Motor neuron (in vitro differentiated cells): ENCODE measurements around the gene XRCC4. TPM values are rescaled to one million over a fixed set of nuclear protein-coding genes. Genes with fewer than 3 reads are reported as not detected.

Experiments
- ATAC-seq, 8 experiments: fragments of 200-7000 bp; cut with Tn5 transposase; replicated peaks in 6 of 8; 2 replicates each; pipeline ENCODE4 v1.8.0; 2021; ENCODE audit warnings: mild to moderate bottlenecking in 8 of 8, moderate library complexity in 8 of 8
- H3K27ac ChIP-seq, 2 donors: fragments of 250-450 bp; sonication (Bioruptor Pico); 2 replicates each; pipeline ENCODE4 v1.9.0; 2021; ENCODE audit warnings: antibody characterized with exemption in 2 of 2, mild to moderate bottlenecking in 2 of 2, moderate library complexity in 1 of 2
- H3K4me1 ChIP-seq, 2 donors: fragments of 250-450 bp; sonication (Bioruptor Pico); replicated peaks in 1 of 2; 2 replicates each; pipeline ENCODE4 v1.6.1; 2021; ENCODE audit warnings: antibody characterized with exemption in 2 of 2, mild to moderate bottlenecking in 2 of 2, moderate library complexity in 1 of 2
- H3K4me3 ChIP-seq, 5 donors: fragments of 250-450 bp; sonication (Bioruptor Pico); 2 replicates each; pipeline ENCODE4 v1.9.0; 2021; ENCODE audit warnings: antibody characterized with exemption in 5 of 5, mild to moderate bottlenecking in 5 of 5, moderate library complexity in 4 of 5
- WGBS, 10 experiments: fragments of 450-650 bp; shearing (Covaris generic); methylation state at CpG; one replicate each; pipeline ENCODE4 v1.0.0; 2022; 5-methylcytosine and 5-hydroxymethylcytosine counted together
- in situ Hi-C, 9 experiments: fragments of 400-800 bp; cut with MboI; loops; one replicate each; pipeline ENCODE4 v1.15.0; 2021; ENCODE audit warnings: low sequenced_read_pairs in 9 of 9, low pct_unique_long_range_greater_than_20kb in 2 of 9; ENCODE audit not compliant: unreplicated experiment in 9 of 9
- total RNA-seq, 8 experiments: library from RNA; unstranded; fragments of 300-600 nt; gene quantifications; 2 replicates each; pipeline versions ENCODE4 v1.2.3 to v1.2.4, GENCODE V29; 2022

The XRCC4 gene
- total RNA-seq, result 10 to 100 TPM in 5 of 8 experiments, 1 to 10 TPM in 3; 8.4 to 16.8 (median 11.8) TPM

- H3K4me1 ChIP-seq, result peaks cover 0 to 16% of the 10 kb centered on the region in 2 donors
- peak within 1 kb of the TSS; percentile 69 to 99 (median 86) for H3K4me3 ChIP-seq
- in situ Hi-C loops, result no loop called here
- ATAC-seq, result peak; percentile 98 to 99 (median 99)
- 0 to 1% (median 0%) methylated on average over 8 to 28 of the region's 44 CpGs; no CpG with 5 or more reads in 2 of the 10 experiments for WGBS, 10 experiments
- peak within 1 kb of the TSS; percentile 93 to 99 for H3K27ac ChIP-seq
These were observed at the start of gene XRCC4, which contains the start of gene TMEM167A for GRCh38 chr5:83076742-83077661. TSS of gene XRCC4 (plus strand) at chr5:83077547. CDS start at chr5:83104920, 27,373 bp downstream. TSS of gene TMEM167A (minus strand) at chr5:83077394. CDS start at chr5:83077323, 71 bp downstream.

GRCh38 chr5:83029912-83030311 lies 47.4 kb upstream of the XRCC4 start:
- WGBS, 10 experiments, result 67 to 100% (median 90%) methylated on average over 1 to 2 of the region's 2 CpGs; no CpG with 5 or more reads in 6 of the 10 experiments
- Histone ChIP-seq H3K4me1 (peaks cover 0 to 2% of the 10 kb centered on the region in 2 donors), H3K4me3 (no peak overlapping the region), H3K27ac (no peak overlapping the region)
- peak in 2 of 8 experiments; percentile 51 to 54 for ATAC-seq
- in situ Hi-C loops, result no loop called here

- peak in 2 of 8 experiments; percentile 51 to 64 for ATAC-seq
- no peak overlapping the region for H3K4me3 ChIP-seq
- H3K27ac ChIP-seq, result no peak overlapping the region
- in situ Hi-C loops, result no loop called here
- WGBS, 10 experiments, result 83 to 100% (median 90%) methylated on average over 1 of the region's 1 CpG; no CpG with 5 or more reads in 3 of the 10 experiments
- H3K4me1 ChIP-seq, result peaks cover 1 to 12% of the 10 kb centered on the region in 2 donors
These were observed 46.0 kb upstream of the XRCC4 start for GRCh38 chr5:83031381-83031780.

GRCh38 chr5:83034036-83034435 lies 43.3 kb upstream of the XRCC4 start:
- no peak overlapping the region for H3K4me3 ChIP-seq
- in situ Hi-C loops, result no loop called here

GRCh38 chr5:83034528-83035207 lies 42.7 kb upstream of the XRCC4 start:
- ATAC-seq, result no peak
- H3K4me1 ChIP-seq, result peaks cover 14 to 21% of the 10 kb centered on the region in 2 donors
- H3K4me3 ChIP-seq, result no peak overlapping the region
- in situ Hi-C loops, result no loop called here
- whole genome bisulfite sequencing, 10 experiments, result 67 to 100% (median 95%) methylated on average over 1 to 4 of the region's 4 CpGs
- H3K27ac ChIP-seq, result no peak overlapping the region

More at GRCh38 chr5:83034036-83034435, 43.3 kb upstream of the XRCC4 start:
- peak in 1 of 8 experiments; percentile 45 for ATAC-seq
- Histone ChIP-seq H3K27ac (no peak overlapping the region), H3K4me1 (peaks cover 14 to 21% of the 10 kb centered on the region in 2 donors)
- 14 to 100% (median 75%) methylated on average over 1 to 3 of the region's 3 CpGs for WGBS, 10 experiments

- Histone ChIP-seq H3K27ac (no peak overlapping the region), H3K4me3 (no peak overlapping the region), H3K4me1 (peaks cover 14 to 21% of the 10 kb centered on the region in 2 donors)
- WGBS, 10 experiments, result 55 to 90% (median 75%) methylated on average over 1 to 4 of the region's 5 CpGs; no CpG with 5 or more reads in 6 of the 10 experiments
- in situ Hi-C loops, result no loop called here
- ATAC-seq, result peak in 5 of 8 experiments; percentile 70 to 97 (median 84)
These were observed 41.8 kb upstream of the XRCC4 start for GRCh38 chr5:83035373-83036100.

- 13 to 82% (median 61%) methylated on average over 1 to 4 of the region's 4 CpGs for WGBS, 10 experiments
- no peak overlapping the region for H3K4me3 ChIP-seq
- no peak overlapping the region for H3K27ac ChIP-seq
These were observed 40.3 kb upstream of the XRCC4 start for GRCh38 chr5:83036991-83037575.

GRCh38 chr5:83038924-83039323 lies 38.4 kb upstream of the XRCC4 start:
- H3K4me3 ChIP-seq, result no peak overlapping the region
- WGBS, 10 experiments, result 75 to 100% (median 95%) methylated on average over 1 to 3 of the region's 3 CpGs; no CpG with 5 or more reads in 1 of the 10 experiments
- ATAC-seq, result no peak
- no peak overlapping the region for H3K27ac ChIP-seq
- peaks cover 14 to 21% of the 10 kb centered on the region in 2 donors for H3K4me1 ChIP-seq
- in situ Hi-C loops, result no loop called here

More at GRCh38 chr5:83036991-83037575, 40.3 kb upstream of the XRCC4 start:
- ATAC-seq, result no peak
- H3K4me1 ChIP-seq, result peaks cover 14 to 21% of the 10 kb centered on the region in 2 donors
- in situ Hi-C loops, result no loop called here

- ATAC-seq, result no peak
- Histone ChIP-seq H3K4me3 (no peak overlapping the region), H3K4me1 (peaks cover 0 to 4% of the 10 kb centered on the region in 2 donors), H3K27ac (no peak overlapping the region)
- in situ Hi-C loops, result no loop called here
- 72 to 100% (median 90%) methylated on average over 1 to 2 of the region's 3 CpGs; no CpG with 5 or more reads in 6 of the 10 experiments for whole genome bisulfite sequencing, 10 experiments
These were observed 34.8 kb upstream of the XRCC4 start for GRCh38 chr5:83042507-83042906.

GRCh38 chr5:83044926-83045325 lies 32.4 kb upstream of the XRCC4 start:
- in situ Hi-C loops, result no loop called here
- no peak overlapping the region for H3K27ac ChIP-seq
- no peaks in the 10 kb centered on the region for H3K4me1 ChIP-seq
- ATAC-seq, result no peak
- H3K4me3 ChIP-seq, result no peak overlapping the region
- WGBS, 10 experiments, result 70 to 100% (median 92%) methylated on average over 1 to 2 of the region's 2 CpGs

- WGBS, 10 experiments, result 73 to 100% (median 96%) methylated on average over 1 to 3 of the region's 3 CpGs; no CpG with 5 or more reads in 2 of the 10 experiments
- in situ Hi-C loops, result no loop called here
- H3K27ac ChIP-seq, result no peak overlapping the region
- no peak overlapping the region for H3K4me3 ChIP-seq
- peak in 1 of 8 experiments; percentile 50 for ATAC-seq
- H3K4me1 ChIP-seq, result no peaks in the 10 kb centered on the region
These were observed 29.1 kb upstream of the XRCC4 start for GRCh38 chr5:83048277-83048676.

- Histone ChIP-seq H3K4me3 (no peak overlapping the region), H3K27ac (no peak overlapping the region), H3K4me1 (no peaks in the 10 kb centered on the region)
- in situ Hi-C loops, result no loop called here
- 83 to 100% (median 100%) methylated on average over 1 to 2 of the region's 2 CpGs; no CpG with 5 or more reads in 1 of the 10 experiments for WGBS, 10 experiments
- ATAC-seq, result no peak
These were observed 28.5 kb upstream of the XRCC4 start for GRCh38 chr5:83048811-83049210.
